ENCODE measurements around the gene PRAMEF13. TPM values are rescaled to one million over a fixed set of nuclear protein-coding genes. Genes with fewer than 3 reads are reported as not detected.
"Not testable (repeated sequence)": the region's sequence is repeated elsewhere in the genome, so short reads cannot be mapped to it uniquely, and the experiment has no call there.

The PRAMEF13 gene
- polyA plus RNA-seq, 1 donor from 2014 or later: not detected

DNA sequence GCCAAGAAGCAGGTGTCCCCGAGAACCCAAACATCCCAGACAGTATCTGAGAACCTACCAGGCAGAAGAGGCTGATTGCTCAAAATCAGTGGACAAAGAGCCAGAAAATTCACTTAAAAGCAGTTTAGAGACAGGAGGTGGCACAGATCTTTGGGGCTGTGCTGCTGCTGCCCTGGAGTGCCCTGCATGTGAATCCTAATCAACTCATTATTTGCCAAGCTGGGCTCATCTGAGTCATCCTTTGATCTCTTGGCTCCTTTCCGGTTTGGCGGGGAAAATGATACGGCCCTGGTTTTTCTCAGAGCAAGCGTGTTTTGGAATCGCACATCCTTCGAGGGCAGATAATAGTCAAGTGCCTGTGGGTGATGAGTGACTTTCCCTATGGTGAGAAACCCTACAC, 15.4 kb upstream of the PRAMEF13 start:
- not testable (repeated sequence) for H3K36me3 ChIP-seq (ENCODE audit: insufficient read depth, low read length); H3K79me2 ChIP-seq (replicated peaks; ENCODE audit: insufficient read depth, low read length); H2AFZ ChIP-seq (ENCODE audit: low read depth, low read length); H3F3A ChIP-seq (ENCODE audit: insufficient read depth, low read length, poor library complexity, severe bottlenecking); H4K20me1 ChIP-seq (ENCODE audit: insufficient read depth); H3K9me3 ChIP-seq (ENCODE audit: low read length); H3K9me2 ChIP-seq (ENCODE audit: insufficient read depth, low read length); H3K27ac ChIP-seq (ENCODE audit: low read length); H3K4me3 ChIP-seq (ENCODE audit: low read length); H3K27me3 ChIP-seq (ENCODE audit: insufficient read depth, low read depth, low read length); H3K4me2 ChIP-seq (ENCODE audit: low read length); H3K9ac ChIP-seq (ENCODE audit: low read length)

DNA sequence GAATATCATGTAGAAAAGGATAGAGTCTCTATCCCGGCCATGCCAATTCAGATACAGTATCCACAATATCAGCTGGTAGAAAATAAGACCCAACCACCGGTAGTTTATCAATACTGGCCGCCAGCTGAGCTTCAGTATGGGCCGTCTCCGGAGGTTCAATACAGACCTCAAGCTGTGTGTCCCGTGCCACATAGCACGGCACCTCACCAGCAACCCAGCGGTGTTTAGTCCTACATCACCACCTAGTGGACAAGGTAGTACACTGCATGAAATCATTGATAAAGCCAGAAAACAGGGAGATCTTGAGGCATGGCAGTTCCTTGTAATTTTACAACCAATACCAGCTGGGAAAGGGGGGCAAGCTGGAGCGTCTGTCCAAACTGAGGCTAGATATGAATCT, 7.5 kb upstream of the PRAMEF13 start:
- not testable (repeated sequence) for H3K9me3 ChIP-seq (ENCODE audit: low read length)

DNA sequence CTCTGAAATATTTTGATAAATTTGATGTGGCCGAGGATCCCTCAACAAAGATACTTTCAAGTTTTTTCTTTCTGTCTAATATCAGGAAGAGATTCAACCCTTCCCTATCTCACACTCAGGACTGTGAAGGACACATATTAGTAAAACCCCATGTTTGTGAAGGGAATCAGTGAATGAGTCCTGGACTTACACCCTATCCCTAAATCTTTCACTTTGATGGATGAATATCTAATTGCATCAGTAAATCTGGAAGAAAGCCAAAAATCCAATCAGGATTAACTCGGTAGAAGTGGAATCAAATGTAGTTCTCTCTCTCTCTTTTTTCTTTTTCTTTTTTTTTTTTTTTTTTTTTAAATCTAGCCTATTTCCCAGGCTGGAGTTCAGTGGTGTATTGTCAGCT, 29.7 kb downstream of the PRAMEF13 start, which contains the start of gene PRAMEF9:
Gene PRAMEF9 (plus strand): TSS at position 301 of the 400 bp plus-strand sequence. CDS start 3,433 bp downstream, outside the sequence.
- not testable (repeated sequence) for H3K9me3 ChIP-seq (ENCODE audit: low read length); H3K27ac ChIP-seq (ENCODE audit: low read length); H3K4me2 ChIP-seq (ENCODE audit: low read length); H4K20me1 ChIP-seq (ENCODE audit: insufficient read depth); H3K9ac ChIP-seq (ENCODE audit: low read length); H3K79me2 ChIP-seq (replicated peaks; ENCODE audit: insufficient read depth, low read length); H3K36me3 ChIP-seq (ENCODE audit: insufficient read depth, low read length); H2AFZ ChIP-seq (ENCODE audit: low read depth, low read length); H3K27me3 ChIP-seq (ENCODE audit: insufficient read depth, low read depth, low read length); H3F3A ChIP-seq (ENCODE audit: insufficient read depth, low read length, poor library complexity, severe bottlenecking); H3K4me3 ChIP-seq (ENCODE audit: low read length); H3K9me2 ChIP-seq (ENCODE audit: insufficient read depth, low read length)

More for the DNA sequence above, 7.5 kb upstream of the PRAMEF13 start:
- H3K9ac ChIP-seq (ENCODE audit: low read length); H3K27me3 ChIP-seq (ENCODE audit: insufficient read depth, low read depth, low read length); H3K79me2 ChIP-seq (replicated peaks; ENCODE audit: insufficient read depth, low read length); H3K9me2 ChIP-seq (ENCODE audit: insufficient read depth, low read length); H3K4me3 ChIP-seq (ENCODE audit: low read length); H3K4me2 ChIP-seq (ENCODE audit: low read length); H2AFZ ChIP-seq (ENCODE audit: low read depth, low read length); H3F3A ChIP-seq (ENCODE audit: insufficient read depth, low read length, poor library complexity, severe bottlenecking); H3K36me3 ChIP-seq (ENCODE audit: insufficient read depth, low read length); H3K27ac ChIP-seq (ENCODE audit: low read length); H4K20me1 ChIP-seq (ENCODE audit: insufficient read depth): not testable (repeated sequence)

DNA sequence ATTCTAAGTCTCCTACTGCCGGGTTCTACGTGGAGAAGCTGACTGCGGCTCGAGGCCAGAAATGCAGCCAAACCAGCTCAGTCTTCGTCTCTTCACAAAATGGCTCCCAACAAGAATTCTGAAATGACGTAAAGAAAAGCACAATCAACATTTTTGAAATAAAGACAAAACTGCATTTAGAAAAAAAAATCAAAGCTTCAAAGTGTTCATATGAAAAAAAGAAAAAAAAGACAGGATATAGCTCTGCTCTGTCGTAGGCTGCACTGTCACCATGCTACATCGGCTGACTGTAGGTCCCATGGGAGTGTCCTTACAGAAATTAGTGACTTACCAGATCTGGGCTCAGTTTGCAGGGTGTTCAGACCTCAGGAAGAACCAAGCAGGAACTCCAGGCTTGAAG, 35.7 kb downstream of the PRAMEF13 start, which contains the start of gene HNRNPCL4:
Gene HNRNPCL4 (minus strand): TSS at position 101 of the 400 bp plus-strand sequence. CDS start 164 bp downstream, outside the sequence.
- H3K27ac ChIP-seq (ENCODE audit: low read length); H3K9me2 ChIP-seq (ENCODE audit: insufficient read depth, low read length); H3K79me2 ChIP-seq (replicated peaks; ENCODE audit: insufficient read depth, low read length); H4K20me1 ChIP-seq (ENCODE audit: insufficient read depth); H3K4me2 ChIP-seq (ENCODE audit: low read length); H3K27me3 ChIP-seq (ENCODE audit: insufficient read depth, low read depth, low read length); H3K36me3 ChIP-seq (ENCODE audit: insufficient read depth, low read length); H3K9me3 ChIP-seq (ENCODE audit: low read length); H3K4me3 ChIP-seq (ENCODE audit: low read length); H3F3A ChIP-seq (ENCODE audit: insufficient read depth, low read length, poor library complexity, severe bottlenecking); H3K9ac ChIP-seq (ENCODE audit: low read length); H2AFZ ChIP-seq (ENCODE audit: low read depth, low read length): not testable (repeated sequence)

DNA sequence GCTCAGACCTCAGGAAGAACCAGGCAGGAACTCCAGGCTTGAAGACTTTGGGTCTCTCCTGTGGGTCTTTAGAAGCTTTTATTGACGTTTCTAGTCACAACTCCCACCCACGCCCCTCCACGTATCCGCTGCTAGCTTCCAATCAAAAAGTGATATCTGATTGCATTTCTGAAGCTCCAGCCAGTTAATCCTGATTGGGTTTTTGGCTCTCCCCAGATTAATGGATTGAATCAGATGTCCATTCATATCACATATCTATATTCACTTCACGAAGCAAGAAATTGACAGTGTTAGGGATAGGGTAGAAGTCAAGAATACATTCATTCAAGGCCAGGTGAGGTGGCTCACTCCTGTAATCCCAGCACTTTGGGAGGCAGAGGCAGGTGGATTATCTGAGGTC, 45.3 kb downstream of the PRAMEF13 start, which contains the start of gene PRAMEF26:
Gene PRAMEF26 (minus strand): TSS at position 101 of the 400 bp plus-strand sequence. CDS start 2,914 bp downstream, outside the sequence.
- H3K4me3 ChIP-seq (ENCODE audit: low read length); H4K20me1 ChIP-seq (ENCODE audit: insufficient read depth); H3K9me3 ChIP-seq (ENCODE audit: low read length); H3K4me2 ChIP-seq (ENCODE audit: low read length); H3K36me3 ChIP-seq (ENCODE audit: insufficient read depth, low read length); H3K27me3 ChIP-seq (ENCODE audit: insufficient read depth, low read depth, low read length); H3K9me2 ChIP-seq (ENCODE audit: insufficient read depth, low read length); H3K79me2 ChIP-seq (replicated peaks; ENCODE audit: insufficient read depth, low read length); H3F3A ChIP-seq (ENCODE audit: insufficient read depth, low read length, poor library complexity, severe bottlenecking); H3K9ac ChIP-seq (ENCODE audit: low read length); H3K27ac ChIP-seq (ENCODE audit: low read length); H2AFZ ChIP-seq (ENCODE audit: low read depth, low read length): not testable (repeated sequence)

Other genes with a start within 250 kb of the PRAMEF13 start
- not detected in 2 replicates for gene PRAMEF27, start 144.8 kb downstream of the PRAMEF13 start, polyA plus RNA-seq
- gene HNRNPCL3, start 140.6 kb downstream of the PRAMEF13 start, polyA plus RNA-seq: not detected in 2 replicates
- gene PRAMEF25, start 130.6 kb downstream of the PRAMEF13 start, polyA plus RNA-seq: not detected in 2 replicates
- not detected in 2 replicates for gene HNRNPCL2, start 84.6 kb downstream of the PRAMEF13 start, polyA plus RNA-seq
- gene PRAMEF26, start 45.4 kb downstream of the PRAMEF13 start, polyA plus RNA-seq: not detected in 2 replicates
- gene HNRNPCL4, start 35.8 kb downstream of the PRAMEF13 start, polyA plus RNA-seq: not detected in 2 replicates
- gene PRAMEF9, start 29.6 kb downstream of the PRAMEF13 start, polyA plus RNA-seq: not detected in 2 replicates
- not detected in 2 replicates for gene PRAMEF18, start 24.7 kb upstream of the PRAMEF13 start, polyA plus RNA-seq
- not detected in 2 replicates for gene PRAMEF5, start 52.8 kb upstream of the PRAMEF13 start, polyA plus RNA-seq
- gene PRAMEF8, start 83.7 kb upstream of the PRAMEF13 start, polyA plus RNA-seq: not detected in 2 replicates
- not detected in 2 replicates for gene PRAMEF33, start 102.1 kb upstream of the PRAMEF13 start, polyA plus RNA-seq
- not detected in 2 replicates for gene PRAMEF15, start 114.2 kb upstream of the PRAMEF13 start, polyA plus RNA-seq
- gene PRAMEF14, start 145.7 kb upstream of the PRAMEF13 start, polyA plus RNA-seq: not detected in 2 replicates
- not detected in 2 replicates for gene PRAMEF19, start 170.5 kb upstream of the PRAMEF13 start, polyA plus RNA-seq
- gene PRAMEF17, start 188.2 kb upstream of the PRAMEF13 start, polyA plus RNA-seq: not detected in 2 replicates
- not detected in 2 replicates for gene PRAMEF20, start 209.0 kb upstream of the PRAMEF13 start, polyA plus RNA-seq